C4-2B (cell line): ENCODE data around the gene SBNO2.
"Not testable (repeated sequence)": the region's sequence is repeated elsewhere in the genome, so short reads cannot be mapped to it uniquely, and the experiment has no call there.

Experiments used
- H3K27ac ChIP-seq: fragments of 450-650 bp; 2 replicates; pipeline ENCODE4 v1.5.1; 2017
- CTCF ChIP-seq: fragments of 450-650 bp; conservative IDR thresholded peaks from 2 replicates; pipeline ENCODE4 v1.5.1; 2017; ENCODE audit warnings: mild to moderate bottlenecking
- ZFX ChIP-seq: fragments of 450-650 bp; IDR thresholded peaks from 2 replicates; pipeline ENCODE4 v1.6.1; 2017

Gene SBNO2

GRCh38 chr19:1118999-1119398 is 55.1 kb downstream of the SBNO2 start:
- TF ChIP-seq CTCF (no peak), ZFX (no peak)
- no peak overlapping the region for H3K27ac ChIP-seq

- TF ChIP-seq ZFX (no peak), CTCF (no peak)
- no peak overlapping the region for H3K27ac ChIP-seq
Measured at GRCh38 chr19:1117654-1118053, 56.4 kb downstream of the SBNO2 start.

- no peak overlapping the region for H3K27ac ChIP-seq
- no peak for TF ChIP-seq ZFX
- TF ChIP-seq CTCF = no peak
Measured at GRCh38 chr19:1116726-1117581, 57.1 kb downstream of the SBNO2 start.

- no peak overlapping the region for H3K27ac ChIP-seq
- TF ChIP-seq ZFX = no peak
- no peak for TF ChIP-seq CTCF
Measured at GRCh38 chr19:1115646-1116420, 58.2 kb downstream of the SBNO2 start.

GRCh38 chr19:1114728-1115127 is 59.3 kb downstream of the SBNO2 start:
- not testable (repeated sequence) for H3K27ac ChIP-seq

GRCh38 chr19:1113986-1114483 is 60.0 kb downstream of the SBNO2 start:
- peak overlapping the region; percentile 90 for H3K27ac ChIP-seq
- no peak for TF ChIP-seq CTCF
- no peak for TF ChIP-seq ZFX

- peak; percentile 88 for TF ChIP-seq CTCF
- TF ChIP-seq ZFX = no peak
- H3K27ac ChIP-seq = peak overlapping the region; percentile 90
Measured at GRCh38 chr19:1113030-1113985, 60.8 kb downstream of the SBNO2 start.
